Left ventricle myocardium inferior (tissue), 1 donor: ENCODE measurements around the gene GAS6. TPM values are rescaled to one million over a fixed set of nuclear protein-coding genes. Genes with fewer than 3 reads are reported as not detected.

Experiments used
- DNase-seq: peaks from one replicate; pipeline ENCODE4 v3.0.0-alpha.2; 2020
- H3K27ac ChIP-seq: fragments of 200-600 bp; replicated peaks from 2 replicates; pipeline ENCODE4 v1.8.0; 2021
- H3K27me3 ChIP-seq: fragments of 200-600 bp; 2 replicates; pipeline ENCODE4 v1.8.0; 2021; ENCODE audit warnings: low read depth
- H3K36me3 ChIP-seq: fragments of 200-600 bp; 2 replicates; pipeline ENCODE4 v1.8.0; 2021
- H3K4me1 ChIP-seq: fragments of 200-600 bp; 2 replicates; pipeline ENCODE4 v1.8.0; 2021
- H3K4me3 ChIP-seq: fragments of 200-600 bp; 2 replicates; pipeline ENCODE4 v1.8.0; 2021; ENCODE audit warnings: mild to moderate bottlenecking, moderate library complexity
- H3K9me3 ChIP-seq: fragments of 200-600 bp; replicated peaks from 2 replicates; pipeline ENCODE4 v1.8.0; 2021
- intact Hi-C: fragments of 100-400 bp; cut with micrococcal nuclease; formaldehyde crosslinking; loops from one replicate; pipeline ENCODE4 v1.11.0; 2022
- total RNA-seq: library from RNA; stranded (reverse); fragmentation: NEBNext Ultra II Directional; extraction: Animal tissue kit (Norgen Biotek cat#: 25700); gene quantifications from one replicate; pipeline ENCODE4 v1.2.1, GENCODE V29; 2021
- TF ChIP-seq, protein P1 (sequence below): fragments of 200-600 bp; IDR thresholded peaks from 2 replicates; pipeline ENCODE4 v1.8.0; 2021; ENCODE audit warnings: antibody characterized with exemption, mild to moderate bottlenecking, borderline replicate concordance
- donor health status: DM: no; HTN: yes; CAD: no; lungs with severe emphysema.

The GAS6 gene
- total RNA-seq, 1 donor from 2014 or later, result 186 TPM

DNA sequence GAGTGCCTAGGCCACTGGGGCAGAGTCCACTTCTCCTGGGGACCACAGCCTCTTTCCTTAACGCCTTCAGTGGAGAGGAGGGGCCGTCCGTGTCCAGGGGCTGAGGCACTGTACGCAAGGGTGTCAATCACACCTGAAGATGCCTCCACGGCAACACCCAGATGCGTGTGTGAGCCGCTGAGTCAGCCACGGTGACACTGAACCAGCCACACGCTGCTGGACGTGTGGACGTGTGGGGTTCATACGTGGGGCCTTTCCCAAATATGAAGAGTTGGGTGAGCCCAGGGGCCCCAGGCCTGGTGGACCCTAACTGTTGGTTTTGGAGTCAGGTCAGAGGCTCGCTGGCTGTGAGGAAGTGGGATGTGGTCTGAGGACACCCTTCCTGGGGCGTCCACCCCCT is 53.2 kb downstream of the GAS6 start:
- DNase-seq, result no peak
- no peak overlapping the region for H3K27ac ChIP-seq
- intact Hi-C loops, result no loop called here
- H3K4me1 ChIP-seq, result peaks cover 16% of the 10 kb centered on the region
- no peak overlapping the region for H3K4me3 ChIP-seq
- no peaks in the 10 kb centered on the region for H3K36me3 ChIP-seq
- TF ChIP-seq, protein P1, sequence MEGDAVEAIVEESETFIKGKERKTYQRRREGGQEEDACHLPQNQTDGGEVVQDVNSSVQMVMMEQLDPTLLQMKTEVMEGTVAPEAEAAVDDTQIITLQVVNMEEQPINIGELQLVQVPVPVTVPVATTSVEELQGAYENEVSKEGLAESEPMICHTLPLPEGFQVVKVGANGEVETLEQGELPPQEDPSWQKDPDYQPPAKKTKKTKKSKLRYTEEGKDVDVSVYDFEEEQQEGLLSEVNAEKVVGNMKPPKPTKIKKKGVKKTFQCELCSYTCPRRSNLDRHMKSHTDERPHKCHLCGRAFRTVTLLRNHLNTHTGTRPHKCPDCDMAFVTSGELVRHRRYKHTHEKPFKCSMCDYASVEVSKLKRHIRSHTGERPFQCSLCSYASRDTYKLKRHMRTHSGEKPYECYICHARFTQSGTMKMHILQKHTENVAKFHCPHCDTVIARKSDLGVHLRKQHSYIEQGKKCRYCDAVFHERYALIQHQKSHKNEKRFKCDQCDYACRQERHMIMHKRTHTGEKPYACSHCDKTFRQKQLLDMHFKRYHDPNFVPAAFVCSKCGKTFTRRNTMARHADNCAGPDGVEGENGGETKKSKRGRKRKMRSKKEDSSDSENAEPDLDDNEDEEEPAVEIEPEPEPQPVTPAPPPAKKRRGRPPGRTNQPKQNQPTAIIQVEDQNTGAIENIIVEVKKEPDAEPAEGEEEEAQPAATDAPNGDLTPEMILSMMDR, result no peak
- H3K9me3 ChIP-seq, result peaks cover 17% of the 10 kb centered on the region
- no peaks in the 10 kb centered on the region for H3K27me3 ChIP-seq

DNA sequence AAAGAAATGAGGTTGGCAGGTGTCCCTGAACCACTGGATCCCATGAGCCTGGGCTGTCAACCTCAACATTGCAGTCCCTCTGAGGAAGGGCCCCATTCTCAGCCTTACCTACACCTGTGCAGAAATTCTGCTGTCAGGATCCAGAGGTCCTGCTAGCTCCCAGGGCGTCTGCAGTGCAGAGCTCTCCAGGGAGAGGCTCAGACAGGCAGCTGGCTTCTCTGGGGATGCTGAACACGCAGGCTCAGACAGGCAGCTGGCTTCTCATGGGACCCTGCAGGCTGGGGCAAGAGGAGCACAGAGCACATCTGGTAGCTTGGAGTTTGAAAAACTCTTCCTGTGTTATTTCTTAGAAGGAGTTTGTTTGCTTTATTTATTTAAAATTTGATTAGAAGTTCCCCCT is 53.9 kb downstream of the GAS6 start:
- H3K36me3 ChIP-seq, result no peaks in the 10 kb centered on the region
- intact Hi-C loops, result no loop called here

DNA sequence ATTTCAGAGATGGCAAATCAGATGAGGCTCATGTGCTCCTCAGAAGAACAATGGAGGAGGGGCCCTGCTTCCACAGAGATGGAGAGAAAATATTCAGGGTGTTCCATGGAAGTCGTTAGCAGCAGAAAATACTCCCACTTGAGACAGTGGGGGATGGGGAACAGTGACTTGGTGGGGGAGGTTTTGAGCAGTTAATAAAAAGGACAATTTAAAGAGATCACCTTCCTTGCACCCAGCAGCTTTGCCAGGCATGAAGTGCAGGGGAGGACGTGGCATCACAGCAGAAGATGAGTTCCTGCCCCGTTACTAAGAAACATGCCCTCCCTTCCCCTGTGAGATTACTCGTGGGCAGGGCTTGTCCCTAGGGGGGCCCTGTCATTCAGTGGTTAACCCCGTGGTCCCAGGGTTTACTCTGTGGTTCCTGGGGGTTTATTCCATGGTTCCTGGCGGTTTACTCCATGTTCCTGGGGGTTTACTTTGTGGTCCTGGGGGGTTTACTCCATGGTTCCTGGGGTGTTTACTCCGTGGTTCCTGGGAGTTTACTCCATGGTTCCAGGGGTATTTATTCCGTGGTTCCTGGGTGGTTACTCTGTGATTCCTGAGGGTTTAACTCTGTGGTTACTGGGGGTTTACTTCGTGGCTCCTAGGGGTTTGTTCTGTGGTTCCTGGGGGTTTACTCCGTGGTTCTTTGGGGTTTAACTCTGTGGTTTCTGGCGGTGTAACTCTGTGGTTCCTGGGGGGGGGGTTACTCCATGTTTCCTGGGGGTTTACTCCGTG is 55.6 kb downstream of the GAS6 start:
- Histone ChIP-seq H3K9me3 (peaks cover 17% of the 10 kb centered on the region), H3K36me3 (no peaks in the 10 kb centered on the region), H3K27me3 (no peaks in the 10 kb centered on the region), H3K4me3 (no peak overlapping the region), H3K27ac (no peak overlapping the region), H3K4me1 (peaks cover 1% of the 10 kb centered on the region)
- intact Hi-C loops, result no loop called here
- TF ChIP-seq, protein P1, result no peak
- DNase-seq, result no peak

More for the DNA sequence above, 53.9 kb downstream of the GAS6 start:
- Histone ChIP-seq H3K27me3 (no peaks in the 10 kb centered on the region), H3K4me3 (no peak overlapping the region), H3K9me3 (peaks cover 17% of the 10 kb centered on the region), H3K27ac (no peak overlapping the region), H3K4me1 (peaks cover 13% of the 10 kb centered on the region)
- TF ChIP-seq, protein P1, result no peak
- DNase-seq, result no peak

DNA sequence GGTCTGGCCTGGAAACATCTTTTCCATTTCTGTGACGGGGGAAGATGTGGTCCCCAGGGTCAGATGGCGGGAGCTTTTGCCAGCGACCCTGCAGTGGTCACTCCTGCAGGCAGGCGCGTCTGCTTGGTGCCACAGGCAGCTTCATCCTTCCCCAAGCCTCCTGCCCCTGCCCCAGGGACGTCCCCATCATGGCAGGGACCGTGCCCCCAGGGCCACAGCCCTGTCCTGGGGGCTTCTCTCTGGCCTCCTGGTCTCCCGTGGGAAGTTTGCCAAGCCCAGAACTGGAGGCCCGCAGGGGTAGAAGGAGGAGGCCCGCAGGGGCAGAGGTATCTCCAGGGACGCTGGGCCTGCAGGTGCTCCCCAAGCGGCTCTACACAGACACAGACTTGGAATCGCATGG is 57.4 kb downstream of the GAS6 start:
- H3K4me3 ChIP-seq, result no peak overlapping the region
- peak; percentile 5 for DNase-seq

DNA sequence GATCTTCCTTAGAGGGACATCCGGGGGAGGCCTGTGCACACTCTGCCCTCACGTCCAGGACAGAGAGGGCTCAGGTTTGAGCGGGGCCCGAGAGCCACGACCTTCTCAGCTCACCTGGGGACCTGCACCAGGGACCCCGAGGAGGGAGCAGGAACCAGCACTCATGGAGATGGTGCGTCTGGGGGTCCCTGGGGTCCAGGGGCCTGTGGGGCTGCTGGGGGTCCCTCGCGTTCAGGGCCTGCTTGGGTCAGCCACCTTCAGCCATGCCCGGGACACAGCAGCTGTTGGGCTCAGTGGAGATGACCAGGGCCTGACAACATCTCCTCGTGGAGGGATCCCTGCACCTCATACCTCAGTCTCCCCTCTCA is 57.8 kb downstream of the GAS6 start:
- intact Hi-C loops, result no loop called here
- Histone ChIP-seq H3K4me3 (no peak overlapping the region), H3K36me3 (no peaks in the 10 kb centered on the region), H3K27me3 (no peaks in the 10 kb centered on the region), H3K27ac (no peak overlapping the region), H3K9me3 (peaks cover 17% of the 10 kb centered on the region), H3K4me1 (peaks cover 13% of the 10 kb centered on the region)
- peak; percentile 4 for DNase-seq
- TF ChIP-seq, protein P1, result no peak

More for the DNA sequence above, 57.4 kb downstream of the GAS6 start:
- peaks cover 11% of the 10 kb centered on the region for H3K4me1 ChIP-seq
- H3K27ac ChIP-seq, result no peak overlapping the region
- intact Hi-C loops, result no loop called here
- TF ChIP-seq, protein P1, result no peak
- H3K27me3 ChIP-seq, result no peaks in the 10 kb centered on the region
- peaks cover 17% of the 10 kb centered on the region for H3K9me3 ChIP-seq
- H3K36me3 ChIP-seq, result no peaks in the 10 kb centered on the region
